Fibroblast of skin of left quadriceps (primary cell): ENCODE data around the gene HLX.

ENCODE experiments used
- DNase-seq, 2 experiments: peaks; one replicate each; pipeline ENCODE4 v3.0.0-alpha.2; 2013; ENCODE audit warnings: low read depth in 2 of 2

The HLX gene

GRCh38 chr1:220924331-220924970 lies 45.2 kb downstream of the HLX start:
- DNase-seq, result no peak

GRCh38 chr1:220925707-220926106 lies 46.5 kb downstream of the HLX start:
- no peak for DNase-seq

- peak; percentile 41 to 45 for DNase-seq
Observed at GRCh38 chr1:220926146-220926545, 46.9 kb downstream of the HLX start.

- DNase-seq, result no peak
Observed at GRCh38 chr1:220927442-220927841, 48.2 kb downstream of the HLX start.

GRCh38 chr1:220928320-220928719 lies 49.1 kb downstream of the HLX start:
- DNase-seq, result no peak

- no peak for DNase-seq
Observed at GRCh38 chr1:220928725-220929300, 49.6 kb downstream of the HLX start.

GRCh38 chr1:220929304-220929703 lies 50.1 kb downstream of the HLX start:
- DNase-seq, result no peak
